ENCODE measurements around the gene LNPEP. TPM values are rescaled to one million over a fixed set of nuclear protein-coding genes. Genes with fewer than 3 reads are reported as not detected.

The LNPEP gene
- total and polyA plus RNA-seq, 2 of the 13 experiments (the other 11 are each of a cell fraction or from before 2014, with no cell fraction given), result 8.0 to 16.9 TPM

- Histone ChIP-seq H3K9ac (ENCODE audit: insufficient read depth, low read depth, low read length) (peak overlapping the region; percentile 78), H4K20me1 (ENCODE audit: insufficient read depth, low read length) (no peaks in the 10 kb centered on the region), H3K27ac (ENCODE audit: extremely low read length, insufficient read depth, low read length) (peak overlapping the region; percentile 95), H3K9me3 (ENCODE audit: low read length) (no peaks in the 10 kb centered on the region), H2AFZ (ENCODE audit: low read length) (no peak overlapping the region), H3K36me3 (replicated peaks in 1 of 2; ENCODE audit: control insufficient read depth in 1 of 2, insufficient read depth in 2 of 2, low read length in 2 of 2) (no peaks in the 10 kb centered on the region), H3K27me3 (ENCODE audit: control insufficient read depth in 1 of 2, insufficient read depth in 2 of 2, low read length in 2 of 2) (no peaks in the 10 kb centered on the region), H3K4me3 (replicated peaks in 1 of 3; ENCODE audit: insufficient read depth in 1 of 3, low read depth in 2 of 3, low read length in 3 of 3) (peak overlapping the region; percentile 60 to 84 (median 68)), H3K79me2 (ENCODE audit: insufficient read depth, low read length) (peaks cover 44% of the 10 kb centered on the region), H3K4me2 (ENCODE audit: low read depth, low read length) (peak overlapping the region; percentile 91), H3K4me1 (ENCODE audit: insufficient read depth, low read length) (peaks cover 31% of the 10 kb centered on the region)
- WGBS (ENCODE audit: low lambda C conversion rate), result 2% methylated on average over 13 of the region's 27 CpGs
- CTCF ChIA-PET (ENCODE audit: low intra/inter-chr PET ratio, low total read pairs), result no interaction called here
- ATAC-seq (peak; percentile 17), DNase-seq (ENCODE audit: low spot score) (peak; percentile 19), FAIRE-seq (no peak)
- POLR2A ChIA-PET, result interaction anchor here (0.7 to 1.6 kb wide), 4 partner anchors 61 to 247 kb away, joined by 3 to 19 read pairs (median 8); partner anchors contain the start of genes ERAP1, ERAP2 and RIOK2
- intact Hi-C loops (cut with micrococcal nuclease; ENCODE audit: unreplicated experiment), result loop anchor here (1.0 to 5.0 kb wide), 4 partner anchors 61 to 226 kb away; no protein-coding TSS in a partner anchor
- in situ Hi-C loops (cut with HindIII; ENCODE audit: extremely low pct_ligation_motif_present, low pct_unique_long_range_greater_than_20kb), result no loop called here
- TSS peak; percentile 47 for BruUV-seq (replicated peaks)
- TF ChIP-seq TFAP4 (IDR thresholded peaks at IDR 0.05; ENCODE audit: borderline replicate concordance, low read depth) (no peak), ZNF121 (CRISPR knock-in tag; IDR thresholded peaks at IDR 0.05) (peak; percentile 61; the same call in 1 of the 2 replicates), IRF2 (CRISPR knock-in tag; IDR thresholded peaks at IDR 0.05) (0 out of 2 replicates have a peak, but pooled peaks have one; percentile 41), SAP130 (CRISPR knock-in tag; IDR thresholded peaks at IDR 0.05; ENCODE audit: low read depth) (peak; percentile 63), CEBPZ (IDR thresholded peaks at IDR 0.05; ENCODE audit: low read length) (no peak), IRX3 (CRISPR knock-in tag; IDR thresholded peaks at IDR 0.05; ENCODE audit: borderline replicate concordance, low read depth) (0 out of 2 replicates have a peak, but pooled peaks have one; percentile 31), ZNF619 (CRISPR knock-in tag; IDR thresholded peaks at IDR 0.05) (0 out of 2 replicates have a peak, but pooled peaks have one; percentile 20), ZNF614 (CRISPR knock-in tag; IDR thresholded peaks at IDR 0.05; ENCODE audit: borderline replicate concordance) (no peak), IRF9 (CRISPR knock-in tag; IDR thresholded peaks at IDR 0.05; ENCODE audit: borderline replicate concordance) (no peak), GATAD2A (CRISPR knock-in tag; IDR thresholded peaks at IDR 0.05) (0 out of 2 replicates have a peak, but pooled peaks have one; percentile 34), ETV5 (CRISPR knock-in tag; IDR thresholded peaks at IDR 0.05; ENCODE audit: borderline replicate concordance) (0 out of 2 replicates have a peak, but pooled peaks have one; percentile 13), DMTF1 (CRISPR knock-in tag; IDR thresholded peaks at IDR 0.05) (no peak), ZNF737 (CRISPR knock-in tag; IDR thresholded peaks at IDR 0.05; ENCODE audit: borderline replicate concordance) (0 out of 2 replicates have a peak, but pooled peaks have one; percentile 22), KMT2A (CRISPR knock-in tag; IDR thresholded peaks at IDR 0.05) (peak; percentile 77; the same call in 1 of the 2 replicates)
Observed at GRCh38 chr5:96936431-96937320, 796 bp downstream of the LNPEP start.

All from HepG2 (cell line).